ENCODE results near the gene FGD4. TPM values are rescaled to one million over a fixed set of nuclear protein-coding genes. Genes with fewer than 3 reads are reported as not detected.
A peak's percentile ranks its signal among the peaks of the same experiment; 100 is the strongest.

Gene FGD4
- total RNA-seq, 4 donors from 2014 or later = 13.8 to 34.6 (median 20.8) TPM

DNA sequence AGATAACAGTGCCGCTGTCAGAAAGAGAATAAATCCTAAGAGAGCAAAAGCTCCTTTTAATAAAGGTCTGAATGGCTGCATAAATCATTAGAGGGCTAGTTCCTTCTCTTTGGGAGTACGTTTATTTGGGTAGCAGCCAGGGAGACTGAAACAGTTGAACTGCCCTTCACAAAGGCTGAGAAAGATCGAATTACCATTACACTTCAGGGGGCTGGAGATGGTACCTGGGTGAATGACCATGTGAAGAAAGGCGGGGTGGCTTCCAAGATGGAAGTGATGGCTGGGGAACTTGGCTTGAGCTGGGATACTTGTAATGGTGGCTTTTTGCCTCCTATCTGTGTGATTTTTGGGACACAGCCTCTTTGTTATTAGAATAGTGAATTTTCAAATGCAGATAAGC, 1.7 kb upstream of the FGD4 start:
- Histone ChIP-seq H3K4me3 (no peak overlapping the region), H3K9me3 (no peaks in the 10 kb centered on the region), H3K36me3 (no peaks in the 10 kb centered on the region), H3K27me3 (no peaks in the 10 kb centered on the region), H3K4me1 (no peaks in the 10 kb centered on the region), H3K27ac (no peak overlapping the region)
- intact Hi-C loops (cut with DNase I; ENCODE audit: low total_unique reads) = no loop called here
- DNase-seq = no peak
- TF ChIP-seq POLR2A (IDR thresholded peaks at IDR 0.05) = no peak
- TF ChIP-seq, protein P1, sequence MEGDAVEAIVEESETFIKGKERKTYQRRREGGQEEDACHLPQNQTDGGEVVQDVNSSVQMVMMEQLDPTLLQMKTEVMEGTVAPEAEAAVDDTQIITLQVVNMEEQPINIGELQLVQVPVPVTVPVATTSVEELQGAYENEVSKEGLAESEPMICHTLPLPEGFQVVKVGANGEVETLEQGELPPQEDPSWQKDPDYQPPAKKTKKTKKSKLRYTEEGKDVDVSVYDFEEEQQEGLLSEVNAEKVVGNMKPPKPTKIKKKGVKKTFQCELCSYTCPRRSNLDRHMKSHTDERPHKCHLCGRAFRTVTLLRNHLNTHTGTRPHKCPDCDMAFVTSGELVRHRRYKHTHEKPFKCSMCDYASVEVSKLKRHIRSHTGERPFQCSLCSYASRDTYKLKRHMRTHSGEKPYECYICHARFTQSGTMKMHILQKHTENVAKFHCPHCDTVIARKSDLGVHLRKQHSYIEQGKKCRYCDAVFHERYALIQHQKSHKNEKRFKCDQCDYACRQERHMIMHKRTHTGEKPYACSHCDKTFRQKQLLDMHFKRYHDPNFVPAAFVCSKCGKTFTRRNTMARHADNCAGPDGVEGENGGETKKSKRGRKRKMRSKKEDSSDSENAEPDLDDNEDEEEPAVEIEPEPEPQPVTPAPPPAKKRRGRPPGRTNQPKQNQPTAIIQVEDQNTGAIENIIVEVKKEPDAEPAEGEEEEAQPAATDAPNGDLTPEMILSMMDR (IDR thresholded peaks at IDR 0.05) = no peak

- TF ChIP-seq, protein P1 (IDR thresholded peaks at IDR 0.05) = no peak
- TF ChIP-seq POLR2A (IDR thresholded peaks at IDR 0.05) = no peak
- Histone ChIP-seq H3K27ac (no peak overlapping the region), H3K36me3 (no peaks in the 10 kb centered on the region), H3K27me3 (no peaks in the 10 kb centered on the region), H3K4me1 (no peaks in the 10 kb centered on the region), H3K4me3 (no peak overlapping the region), H3K9me3 (no peaks in the 10 kb centered on the region)
- DNase-seq = no peak
- intact Hi-C loops (cut with DNase I; ENCODE audit: low total_unique reads) = no loop called here
Observed at GRCh38 chr12:32398181-32398580, 1.2 kb upstream of the FGD4 start.

GRCh38 chr12:32398816-32399369, 465 bp upstream of the FGD4 start:
- Histone ChIP-seq H3K4me3 (peak overlapping the region; percentile 42 to 67), H3K4me1 (no peaks in the 10 kb centered on the region), H3K27ac (peak overlapping the region; percentile 27 to 57), H3K27me3 (no peaks in the 10 kb centered on the region), H3K36me3 (no peaks in the 10 kb centered on the region), H3K9me3 (no peaks in the 10 kb centered on the region)
- no peak for DNase-seq
- intact Hi-C loops (cut with DNase I; ENCODE audit: low total_unique reads) = no loop called here
- no peak for TF ChIP-seq POLR2A (IDR thresholded peaks at IDR 0.05)
- TF ChIP-seq, protein P1 (IDR thresholded peaks at IDR 0.05) = no peak

GRCh38 chr12:32400114-32400672, 835 bp downstream of the FGD4 start:
- Histone ChIP-seq H3K4me1 (no peaks in the 10 kb centered on the region), H3K9me3 (no peaks in the 10 kb centered on the region), H3K27me3 (no peaks in the 10 kb centered on the region), H3K27ac (peak overlapping the region in 1 of 2 donors; percentile 12), H3K4me3 (peak overlapping the region; percentile 42 to 67), H3K36me3 (no peaks in the 10 kb centered on the region)
- intact Hi-C loops (cut with DNase I; ENCODE audit: low total_unique reads) = no loop called here
- TF ChIP-seq, protein P1 (IDR thresholded peaks at IDR 0.05) = no peak
- no peak for TF ChIP-seq POLR2A (IDR thresholded peaks at IDR 0.05)
- no peak for DNase-seq

DNA sequence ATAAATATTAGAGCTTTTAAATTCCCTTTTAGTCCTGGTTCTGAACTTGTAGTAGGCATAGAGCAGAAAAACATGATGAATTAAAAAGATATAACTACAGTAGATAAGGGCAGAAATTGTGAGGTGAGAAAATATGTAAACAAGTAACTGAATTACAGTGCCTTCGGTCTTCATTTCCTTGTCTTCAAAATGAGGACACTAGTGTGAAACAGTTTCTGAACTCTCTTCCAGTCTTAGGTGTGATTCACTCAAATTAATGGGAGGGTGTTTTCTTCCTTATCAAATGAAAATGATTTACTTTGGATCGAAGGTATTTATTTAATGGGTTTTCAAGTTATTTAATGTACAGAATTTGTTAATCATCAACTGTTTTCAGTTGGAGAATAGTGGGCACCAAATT, 1.5 kb downstream of the FGD4 start:
- Histone ChIP-seq H3K4me1 (no peaks in the 10 kb centered on the region), H3K36me3 (no peaks in the 10 kb centered on the region), H3K27me3 (no peaks in the 10 kb centered on the region), H3K27ac (no peak overlapping the region), H3K9me3 (no peaks in the 10 kb centered on the region), H3K4me3 (peak overlapping the region in 1 of 2 donors; percentile 67)
- intact Hi-C loops (cut with DNase I; ENCODE audit: low total_unique reads) = no loop called here
- DNase-seq = no peak
- TF ChIP-seq, protein P1 (IDR thresholded peaks at IDR 0.05) = no peak
- TF ChIP-seq POLR2A (IDR thresholded peaks at IDR 0.05) = no peak
